Right atrium auricular region (tissue), 2 donors: ENCODE results near the gene NT5E. TPM values are rescaled to one million over a fixed set of nuclear protein-coding genes. Genes with fewer than 3 reads are reported as not detected.

Experiments used
- DNase-seq: peaks from one replicate; pipeline ENCODE4 v3.0.0-alpha.2; 2019; ENCODE audit warnings: low spot score
- H3K27ac ChIP-seq, 2 donors: fragments of 200-600 bp; sonication (generic); 1 replicate in 1 of 2; 2 replicates in 1 of 2; pipeline ENCODE4 v1.5.1; 2016 to 2019
- H3K27me3 ChIP-seq, 2 donors: fragments of 200-600 bp; sonication (generic); one replicate each; pipeline versions ENCODE4 v1.5.1 to v1.6.0; 2017 to 2019
- H3K36me3 ChIP-seq: fragments of 200-600 bp; sonication (generic); one replicate; pipeline ENCODE4 v1.5.1; 2016
- H3K4me1 ChIP-seq, 2 donors: fragments of 200-600 bp; sonication (generic); one replicate each; pipeline versions ENCODE4 v1.5.1 to v1.6.0; 2017 to 2019
- H3K4me3 ChIP-seq, 2 donors: fragments of 200-600 bp; sonication (generic); 1 replicate in 1 of 2; 2 replicates in 1 of 2; pipeline ENCODE4 v1.5.1; 2017 to 2019; ENCODE audit warnings: mild to moderate bottlenecking in 1 of 2, moderate library complexity in 1 of 2
- H3K9me3 ChIP-seq, 2 donors: fragments of 200-600 bp; sonication (generic); one replicate each; pipeline ENCODE4 v1.5.1; 2019
- CTCF ChIP-seq, 2 donors: fragments of 200-600 bp; sonication (generic); IDR thresholded peaks; one replicate each; pipeline ENCODE4 v1.5.1; 2019; ENCODE audit warnings: antibody characterized with exemption in 2 of 2
- total RNA-seq, 2 donors: library from RNA; depleted of rRNA; stranded (reverse); fragments of >200 nt; gene quantifications; one replicate each; pipeline ENCODE4 v1.1.0, GENCODE V29; 2016

The NT5E gene
- total RNA-seq, 2 donors from 2014 or later, result 7.1 to 10.6 TPM

GRCh38 chr6:85419046-85419759 lies 30.7 kb upstream of the NT5E start:
- Histone ChIP-seq H3K27ac (no peak overlapping the region), H3K27me3 (no peaks in the 10 kb centered on the region), H3K4me1 (no peaks in the 10 kb centered on the region), H3K36me3 (no peaks in the 10 kb centered on the region), H3K4me3 (no peak overlapping the region), H3K9me3 (no peaks in the 10 kb centered on the region)
- TF ChIP-seq CTCF (IDR thresholded peaks at IDR 0.05), result no peak
- DNase-seq, result no peak

DNA sequence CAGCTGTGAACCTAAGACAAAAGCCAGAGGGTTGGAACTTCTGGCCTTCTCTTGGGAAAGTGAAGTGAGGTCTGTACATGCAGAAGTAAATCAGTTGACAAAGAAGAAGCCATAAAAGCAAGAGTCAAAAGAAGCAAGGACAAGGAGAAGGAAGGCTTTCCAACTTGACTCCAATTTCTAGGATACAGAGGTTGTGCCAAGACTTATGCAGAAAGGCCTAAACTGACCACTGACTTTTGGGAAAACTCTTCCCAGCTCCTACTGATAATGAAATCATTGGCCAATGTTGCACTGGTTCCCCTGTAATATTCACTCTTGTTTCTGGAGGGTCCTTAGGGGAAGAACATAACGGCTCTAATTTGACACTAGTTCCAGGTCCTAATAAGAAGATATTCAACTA lies 29.3 kb upstream of the NT5E start:
- Histone ChIP-seq H3K9me3 (peaks cover 0 to 9% of the 10 kb centered on the region in 2 donors), H3K27ac (no peak overlapping the region), H3K4me3 (no peak overlapping the region), H3K27me3 (no peaks in the 10 kb centered on the region), H3K36me3 (no peaks in the 10 kb centered on the region), H3K4me1 (no peaks in the 10 kb centered on the region)
- DNase-seq, result no peak
- no peak for TF ChIP-seq CTCF (IDR thresholded peaks at IDR 0.05)

DNA sequence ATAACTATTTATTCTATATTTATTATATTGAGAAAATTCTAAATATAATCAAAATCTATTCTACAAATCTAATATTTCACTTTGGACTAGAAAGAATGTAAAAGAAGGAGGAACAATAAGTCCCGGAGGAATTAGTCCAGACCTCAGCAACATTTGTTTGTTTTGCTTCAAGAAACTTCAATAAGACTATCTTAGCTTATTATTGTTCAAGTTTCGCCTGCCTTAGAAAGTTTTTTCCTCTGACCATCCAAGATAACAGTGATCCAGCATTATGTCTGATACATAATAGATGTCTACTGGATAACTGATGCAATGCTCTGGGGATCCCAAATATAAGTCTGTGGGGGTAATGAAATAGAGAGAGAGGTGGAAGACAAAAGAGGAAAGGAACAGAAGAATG lies 28.7 kb upstream of the NT5E start:
- Histone ChIP-seq H3K36me3 (no peaks in the 10 kb centered on the region), H3K9me3 (peaks cover 4 to 15% of the 10 kb centered on the region in 2 donors), H3K27ac (no peak overlapping the region), H3K4me1 (no peaks in the 10 kb centered on the region), H3K4me3 (no peak overlapping the region), H3K27me3 (no peaks in the 10 kb centered on the region)
- DNase-seq, result no peak
- TF ChIP-seq CTCF (IDR thresholded peaks at IDR 0.05), result no peak

DNA sequence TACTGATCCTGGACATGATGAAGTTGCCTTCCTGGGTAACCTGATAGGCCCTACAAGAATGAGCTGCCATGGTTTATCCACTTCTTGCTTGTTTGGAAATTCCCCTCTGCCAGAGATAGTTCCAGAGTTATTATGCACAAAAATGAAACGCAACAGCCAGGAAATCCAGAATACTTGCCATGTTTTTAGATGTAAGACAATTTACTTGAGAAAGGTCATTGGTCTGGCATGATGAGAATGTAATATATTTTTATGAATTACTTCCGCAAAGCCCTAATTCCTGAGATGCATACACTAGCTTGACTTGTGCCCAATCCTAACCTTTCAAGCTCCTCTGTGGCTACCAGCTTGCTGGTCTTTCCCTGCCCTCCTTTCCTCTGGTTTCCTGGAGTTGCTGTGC lies 27.9 kb upstream of the NT5E start:
- no peaks in the 10 kb centered on the region for H3K27me3 ChIP-seq
- DNase-seq, result no peak
- no peak overlapping the region for H3K27ac ChIP-seq
- no peaks in the 10 kb centered on the region for H3K36me3 ChIP-seq
- no peak overlapping the region for H3K4me3 ChIP-seq
- no peak for TF ChIP-seq CTCF (IDR thresholded peaks at IDR 0.05)
- peaks cover 5 to 22% of the 10 kb centered on the region in 2 donors for H3K9me3 ChIP-seq
- H3K4me1 ChIP-seq, result no peaks in the 10 kb centered on the region

DNA sequence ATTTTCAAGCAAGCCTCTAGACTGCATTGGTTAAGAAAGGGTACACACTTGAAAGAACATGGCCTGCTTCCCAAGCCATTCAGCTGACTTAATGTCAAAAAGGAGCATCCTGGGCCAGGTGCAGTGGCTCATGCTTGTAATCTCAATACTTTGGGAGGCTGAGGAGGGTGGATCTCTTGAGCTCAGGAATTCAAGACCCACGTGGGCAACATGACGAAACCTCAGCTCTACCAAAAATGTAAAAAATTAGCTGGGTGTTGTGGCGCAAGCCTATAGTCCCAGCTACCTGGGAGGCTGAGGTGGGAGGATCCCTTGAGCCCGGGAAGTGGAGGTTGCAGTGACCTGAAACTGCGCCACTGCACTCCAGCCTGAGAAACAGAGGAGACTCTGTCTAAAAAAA lies 26.9 kb upstream of the NT5E start:
- no peak overlapping the region for H3K4me3 ChIP-seq
- H3K27me3 ChIP-seq, result no peaks in the 10 kb centered on the region
- H3K27ac ChIP-seq, result no peak overlapping the region
- DNase-seq, result no peak
- H3K36me3 ChIP-seq, result no peaks in the 10 kb centered on the region
- TF ChIP-seq CTCF (IDR thresholded peaks at IDR 0.05), result no peak
- H3K9me3 ChIP-seq, result peaks cover 5 to 22% of the 10 kb centered on the region in 2 donors
- H3K4me1 ChIP-seq, result no peaks in the 10 kb centered on the region

DNA sequence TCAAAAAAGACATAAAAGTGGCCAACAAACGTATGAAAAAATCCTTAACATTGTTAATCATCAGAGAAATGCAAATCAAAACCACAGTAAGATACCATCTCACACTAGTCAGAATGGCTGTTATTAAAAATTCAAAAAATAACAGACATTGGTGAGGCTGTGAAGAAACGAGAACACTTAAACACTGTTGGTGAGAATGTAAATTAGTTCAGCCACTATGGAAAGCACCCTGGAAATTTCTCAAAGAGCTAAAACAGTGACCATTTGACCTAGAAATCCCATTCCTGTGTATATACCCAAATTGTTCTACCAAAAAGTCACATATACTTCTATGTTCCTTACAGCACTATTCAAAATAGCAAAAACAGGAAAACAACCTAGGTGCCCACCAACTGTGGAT lies 24.9 kb upstream of the NT5E start:
- H3K4me1 ChIP-seq, result no peaks in the 10 kb centered on the region
- no peak for TF ChIP-seq CTCF (IDR thresholded peaks at IDR 0.05)
- DNase-seq, result no peak
- H3K4me3 ChIP-seq, result no peak overlapping the region
- H3K27ac ChIP-seq, result no peak overlapping the region
- no peaks in the 10 kb centered on the region for H3K27me3 ChIP-seq
- H3K36me3 ChIP-seq, result no peaks in the 10 kb centered on the region
- peaks cover 5 to 22% of the 10 kb centered on the region in 2 donors for H3K9me3 ChIP-seq
